GM10248 (cell line): ENCODE data around the gene PGP.

ENCODE experiments used
- CTCF ChIA-PET: fragments of 300-600 bp; sonication (Branson Sonifier 250); formaldehyde crosslinking; extraction: SDS; loops from one replicate; lab custom pipeline; 2021; ENCODE audit warnings: antibody characterized with exemption; lab: Yijun Ruan, JAX
- POLR2A ChIA-PET: fragments of 350-650 bp; sonication (Branson Sonifier 250); formaldehyde crosslinking; extraction: SDS; loops from one replicate; lab custom pipeline; 2020; ENCODE audit warnings: antibody characterized with exemption; lab: Yijun Ruan, JAX
- DNase-seq: peaks from one replicate; pipeline ENCODE4 v3.0.0; 2012; ENCODE audit errors: extremely low spot score
- CTCF ChIP-seq: IDR thresholded peaks from 2 replicates; pipeline ENCODE4 v1.5.1; 2012; ENCODE audit warnings: mild to moderate bottlenecking, low read depth; ENCODE audit errors: extremely low read depth, missing control alignments, control extremely low read depth

The PGP gene

GRCh38 chr16:2209258-2210008, 5.2 kb downstream of the PGP start:
- no peak for DNase-seq
- no peak for TF ChIP-seq CTCF
- ChIA-PET POLR2A (interaction anchor here (0.5 kb wide), 1 partner anchor 37 kb away, joined by 3 read pairs; no protein-coding TSS in a partner anchor), CTCF (interaction anchor here (1.5 kb wide), 1 partner anchor 15 kb away, joined by 6 read pairs; no protein-coding TSS in a partner anchor)

DNA sequence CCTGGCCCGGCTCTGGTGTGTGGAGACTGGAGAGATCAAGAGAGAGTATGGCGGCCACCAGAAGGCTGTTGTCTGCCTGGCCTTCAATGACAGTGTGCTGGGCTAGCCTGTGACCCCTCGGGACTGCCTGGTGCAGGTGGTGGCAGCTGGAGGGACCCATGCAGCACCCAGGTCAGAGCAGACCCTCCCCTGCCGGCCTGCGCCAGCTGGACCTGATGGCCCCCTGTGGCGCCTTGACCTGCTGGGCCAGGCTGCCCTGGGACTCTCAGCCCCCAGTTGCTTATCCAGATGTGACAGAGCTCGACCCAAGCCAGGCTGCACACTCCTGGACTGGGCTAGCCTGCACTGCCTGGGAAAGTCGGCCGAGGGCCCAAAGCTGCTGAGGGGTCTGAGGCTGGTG, 5.9 kb downstream of the PGP start:
- TF ChIP-seq CTCF: no peak
- POLR2A ChIA-PET: interaction anchor here (0.5 kb wide), 1 partner anchor 36 kb away, joined by 3 read pairs; no protein-coding TSS in a partner anchor
- CTCF ChIA-PET: interaction anchor here (1.5 kb wide), 1 partner anchor 14 kb away, joined by 6 read pairs; no protein-coding TSS in a partner anchor
- DNase-seq: no peak

GRCh38 chr16:2208308-2208707, 6.3 kb downstream of the PGP start:
- POLR2A ChIA-PET: no interaction called here

GRCh38 chr16:2207872-2208271, 6.8 kb downstream of the PGP start:
- no peak for TF ChIP-seq CTCF
- DNase-seq: no peak
- CTCF ChIA-PET: interaction anchor here (1.5 kb wide), 1 partner anchor 13 kb away, joined by 6 read pairs; no protein-coding TSS in a partner anchor
- POLR2A ChIA-PET: no interaction called here

More at GRCh38 chr16:2208308-2208707, 6.3 kb downstream of the PGP start:
- no peak for TF ChIP-seq CTCF
- no peak for DNase-seq
- CTCF ChIA-PET: interaction anchor here (1.5 kb wide), 1 partner anchor 14 kb away, joined by 6 read pairs; no protein-coding TSS in a partner anchor

- POLR2A ChIA-PET: interaction anchor here (0.6 kb wide), 1 partner anchor 52 kb away, joined by 6 read pairs; no protein-coding TSS in a partner anchor
- DNase-seq: no peak
- CTCF ChIA-PET: interaction anchor here (0.5 to 2.7 kb wide), 4 partner anchors 9 to 45 kb away, joined by 3 to 13 read pairs (median 4); partner anchors contain the start of gene ECI1
- no peak for TF ChIP-seq CTCF
These were observed 7.7 kb downstream of the PGP start for GRCh38 chr16:2206780-2207433.

DNA sequence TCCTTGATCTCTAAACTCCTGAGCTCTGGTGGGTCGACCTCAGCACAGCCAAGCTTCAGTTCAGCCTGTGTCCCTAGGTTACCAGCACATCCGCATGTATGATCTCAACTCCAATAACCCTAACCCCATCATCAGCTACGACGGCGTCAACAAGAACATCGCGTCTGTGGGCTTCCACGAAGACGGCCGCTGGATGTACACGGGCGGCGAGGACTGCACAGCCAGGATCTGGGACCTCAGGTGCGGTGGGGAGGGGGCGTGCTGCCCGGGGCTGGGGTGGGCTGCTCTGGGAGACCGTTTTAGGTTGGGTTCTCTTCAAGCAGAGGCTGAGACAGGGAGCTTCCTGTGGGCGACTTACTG, 8.2 kb downstream of the PGP start:
- CTCF ChIA-PET: interaction anchor here (0.5 to 2.7 kb wide), 5 partner anchors 8 to 45 kb away, joined by 3 to 13 read pairs (median 4); partner anchors contain the start of genes ECI1 and PGP
- POLR2A ChIA-PET: interaction anchor here (0.6 to 1.1 kb wide), 2 partner anchors 9 to 52 kb away, joined by 3 to 6 read pairs; no protein-coding TSS in a partner anchor
- DNase-seq: no peak
- no peak for TF ChIP-seq CTCF
